HFF-Myc (cell line): Measurements from ENCODE around the gene CGREF1.

Experiments used
- DNase-seq: peaks from one replicate; pipeline ENCODE4 v3.0.0-alpha.2; 2011; ENCODE audit warnings: low read depth; ENCODE audit errors: extremely low read depth
- H3K4me3 ChIP-seq: replicated peaks from 2 replicates; pipeline ENCODE4 v1.5.1; 2011; ENCODE audit warnings: low read depth, mild to moderate bottlenecking, control low read depth, low read length
- CTCF ChIP-seq: IDR thresholded peaks from 2 replicates; pipeline ENCODE4 v1.5.1; 2012; ENCODE audit warnings: mild to moderate bottlenecking, low read depth, low read length, control low read depth; ENCODE audit errors: missing control alignments

Gene CGREF1

GRCh38 chr2:27050996-27051901 lies 67.7 kb downstream of the CGREF1 start, which contains the start of gene AGBL5:
TSS of gene AGBL5 (plus strand) at chr2:27051668. CDS start at chr2:27052959, 1,291 bp downstream.
- no peak for TF ChIP-seq CTCF
- DNase-seq, result peak; percentile 85
- peak within 1 kb of the TSS; percentile 87 for H3K4me3 ChIP-seq
